ENCODE measurements around the gene RLBP1.
A peak's percentile ranks its signal among the peaks of the same experiment; 100 is the strongest.
"Not testable (repeated sequence)": the region's sequence is repeated elsewhere in the genome, so short reads cannot be mapped to it uniquely, and the experiment has no call there.

The RLBP1 gene

GRCh38 chr15:89221543-89221942 is at the start of gene RLBP1:
RLBP1 (minus strand) TSS chr15:89221579; CDS start chr15:89218975, 2,604 bp downstream.
- DNase-seq (ENCODE audit: low read depth): no peak

GRCh38 chr15:89250142-89250541 is 28.8 kb upstream of the RLBP1 start:
- not testable (repeated sequence) for DNase-seq (ENCODE audit: low read depth)

- no peak for DNase-seq (ENCODE audit: low read depth)
These were observed 27.2 kb upstream of the RLBP1 start for GRCh38 chr15:89248584-89248983.

- DNase-seq (ENCODE audit: low read depth): no peak
These were observed 26.1 kb upstream of the RLBP1 start for GRCh38 chr15:89247446-89247845.

GRCh38 chr15:89244574-89244903 is 23.2 kb upstream of the RLBP1 start:
- DNase-seq (ENCODE audit: low read depth): no peak

GRCh38 chr15:89243691-89244573 is 22.6 kb upstream of the RLBP1 start, which contains the start of gene FANCI:
FANCI (plus strand) TSS chr15:89243979; CDS start chr15:89247648, 3,669 bp downstream.
- DNase-seq (ENCODE audit: low read depth): peak; percentile 94

GRCh38 chr15:89243046-89243690 is 21.8 kb upstream of the RLBP1 start:
- DNase-seq (ENCODE audit: low read depth): no peak

- DNase-seq (ENCODE audit: low read depth): not testable (repeated sequence)
These were observed 18.8 kb upstream of the RLBP1 start for GRCh38 chr15:89239883-89240810.

- DNase-seq (ENCODE audit: low read depth): no peak
These were observed 10.5 kb upstream of the RLBP1 start for GRCh38 chr15:89231832-89232231.

GRCh38 chr15:89230277-89230676 is 8.9 kb upstream of the RLBP1 start:
- no peak for DNase-seq (ENCODE audit: low read depth)

GRCh38 chr15:89227425-89227824 is 6.0 kb upstream of the RLBP1 start:
- DNase-seq (ENCODE audit: low read depth): no peak

- DNase-seq (ENCODE audit: low read depth): no peak
These were observed 5.2 kb upstream of the RLBP1 start for GRCh38 chr15:89226359-89227221.

GRCh38 chr15:89225588-89225987 is 4.2 kb upstream of the RLBP1 start:
- no peak for DNase-seq (ENCODE audit: low read depth)

- DNase-seq (ENCODE audit: low read depth): no peak
These were observed 2.8 kb downstream of the RLBP1 start for GRCh38 chr15:89218531-89218930.

- DNase-seq (ENCODE audit: low read depth): no peak
These were observed 3.5 kb downstream of the RLBP1 start for GRCh38 chr15:89217686-89218376.

- DNase-seq (ENCODE audit: low read depth): no peak
These were observed 4.3 kb downstream of the RLBP1 start for GRCh38 chr15:89217031-89217430.

- no peak for DNase-seq (ENCODE audit: low read depth)
These were observed 5.8 kb downstream of the RLBP1 start for GRCh38 chr15:89215627-89216026.

GRCh38 chr15:89211678-89212170 is 9.7 kb downstream of the RLBP1 start:
- DNase-seq (ENCODE audit: low read depth): no peak

- DNase-seq (ENCODE audit: low read depth): no peak
These were observed 12.3 kb downstream of the RLBP1 start for GRCh38 chr15:89209057-89209456.

GRCh38 chr15:89208256-89208655 is 13.1 kb downstream of the RLBP1 start:
- DNase-seq (ENCODE audit: low read depth): no peak

All from stimulated activated CD8-positive, alpha-beta memory T cell treated with anti-CD3 and anti-CD28 coated beads, Interleukin-12 subunit alpha, Interleukin-12 subunit beta, amount 100 ng/mL, for 4 hours (primary cell).